Measurements from ENCODE around the gene ABCC1.

GRCh38 chr16:16007743-16008111, 58.3 kb downstream of the ABCC1 start:
- no peak for TF ChIP-seq EZH2 (IDR thresholded peaks at IDR 0.05; ENCODE audit: low read length, unreplicated experiment)
- no peak for TF ChIP-seq CTCF (conservative IDR thresholded peaks at IDR 0.05; ENCODE audit: low read depth, low read length)
- TF ChIP-seq EZH2phosphoT487 (IDR thresholded peaks at IDR 0.05; ENCODE audit: borderline replicate concordance, low read length): no peak

Data from PC-3 (cell line).